Endothelial cell of umbilical vein (primary cell): Measurements from ENCODE around the gene CYP46A1. TPM values are rescaled to one million over a fixed set of nuclear protein-coding genes. Genes with fewer than 3 reads are reported as not detected.

Experiments used
- BruUV-seq: library from RNA; stranded (reverse); fragments of 400-500 nt; replicated peaks from 2 replicates; lab custom pipeline; 2021; lab: Mats Ljungman, UMichigan
- CTCF ChIA-PET: fragments of 300-600, 350-600 bp; sonication (Branson Sonifier 250); formaldehyde crosslinking; loops from one replicate; lab custom pipeline; 2021; ENCODE audit warnings: antibody characterized with exemption, inconsistent platforms; lab: Charles Lee
- POLR2A ChIA-PET: fragments of 300-600, 350-600 bp; sonication (Branson Sonifier 250); formaldehyde crosslinking; loops from one replicate; lab custom pipeline; 2021; ENCODE audit warnings: antibody characterized with exemption, inconsistent platforms; lab: Charles Lee
- DNase-seq: peaks from one replicate; pipeline ENCODE4 v3.0.0-alpha.2; 2011; ENCODE audit warnings: low read depth, low spot score
- FAIRE-seq: peaks from 2 replicates; lab custom pipeline; 2011; peaks lifted over from hg19 to GRCh38; lab: Jason Lieb, UNC
- H2AFZ ChIP-seq: 2 replicates; pipeline ENCODE4 v1.6.0; 2012; ENCODE audit warnings: low read depth, low read length, control low read depth, inconsistent platforms
- H3K27ac ChIP-seq: 2 replicates; pipeline ENCODE4 v1.5.1; 2011; ENCODE audit warnings: low read depth, mild to moderate bottlenecking, control low read depth, low read length, moderate library complexity; ENCODE audit not compliant: insufficient read depth
- H3K27me3 ChIP-seq, 2 experiments: 2 replicates each; pipeline versions ENCODE4 v1.6.0 to v1.6.1; 2011; ENCODE audit warnings: low read length in 2 of 2, mixed read lengths in 1 of 2; ENCODE audit not compliant: control insufficient read depth in 2 of 2, insufficient read depth in 2 of 2
- H3K36me3 ChIP-seq, 2 experiments: 2 replicates in 1 of 2; 3 replicates in 1 of 2; pipeline ENCODE4 v1.5.1; 2011; ENCODE audit warnings: low read length in 2 of 2, mild to moderate bottlenecking in 1 of 2, moderate library complexity in 1 of 2; ENCODE audit not compliant: control insufficient read depth in 2 of 2, insufficient read depth in 2 of 2; ENCODE audit errors: extremely low read depth in 1 of 2
- H3K4me1 ChIP-seq: 3 replicates; pipeline ENCODE4 v1.5.1; 2011; ENCODE audit warnings: mild to moderate bottlenecking, low read length; ENCODE audit not compliant: control insufficient read depth, insufficient read depth; ENCODE audit errors: extremely low read depth
- H3K4me2 ChIP-seq: 2 replicates; pipeline ENCODE4 v1.6.1; 2011; ENCODE audit warnings: low read length, control low read depth, mixed read lengths; ENCODE audit not compliant: insufficient read depth
- H3K4me3 ChIP-seq, 3 experiments: fragments of 200-600 bp in 1 of 3; sonication (generic), shearing (Covaris generic) in 1 of 3; replicated peaks in 1 of 3; 2 replicates each; pipeline ENCODE4 v1.5.1; 2011 to 2016; ENCODE audit warnings: control low read depth in 3 of 3, low read length in 3 of 3, mild to moderate bottlenecking in 2 of 3, inconsistent platforms in 1 of 3, low read depth in 1 of 3, moderate library complexity in 1 of 3; ENCODE audit not compliant: insufficient read depth in 1 of 3
- H3K79me2 ChIP-seq: 2 replicates; pipeline ENCODE4 v1.6.0; 2012; ENCODE audit warnings: low read length, inconsistent platforms; ENCODE audit not compliant: control insufficient read depth, insufficient read depth
- H3K9ac ChIP-seq: replicated peaks from 2 replicates; pipeline ENCODE3; 2011; ENCODE audit warnings: low read length, control low read depth; ENCODE audit not compliant: insufficient read depth; ENCODE audit errors: extremely low read depth
- H3K9me1 ChIP-seq: replicated peaks from 3 replicates; pipeline ENCODE4 v1.6.0; 2011; ENCODE audit warnings: mild to moderate bottlenecking, low read length; ENCODE audit not compliant: control insufficient read depth, insufficient read depth; ENCODE audit errors: extremely low read depth
- H3K9me3 ChIP-seq: replicated peaks from 2 replicates; pipeline ENCODE4 v1.5.1; 2012; ENCODE audit warnings: low read length, inconsistent platforms; ENCODE audit not compliant: control insufficient read depth, insufficient read depth
- H4K20me1 ChIP-seq: replicated peaks from 2 replicates; pipeline ENCODE3; 2011; ENCODE audit warnings: mild to moderate bottlenecking, low read length; ENCODE audit not compliant: control insufficient read depth, insufficient read depth; ENCODE audit errors: extremely low read depth
- EZH2 ChIP-seq: IDR thresholded peaks from 2 replicates; pipeline ENCODE4 v1.6.1; 2012; ENCODE audit warnings: borderline replicate concordance, low read depth, mild to moderate bottlenecking, moderate library complexity, low read length, inconsistent platforms; ENCODE audit not compliant: severe bottlenecking
- FOS ChIP-seq: IDR thresholded peaks from 2 replicates; pipeline ENCODE4 v1.6.1; 2011; ENCODE audit warnings: mild to moderate bottlenecking, low read length, moderate library complexity, borderline replicate concordance; ENCODE audit not compliant: insufficient read depth
- GATA2 ChIP-seq: IDR thresholded peaks from 2 replicates; pipeline ENCODE4 v1.7.0; 2011; ENCODE audit warnings: low read depth, mild to moderate bottlenecking, moderate library complexity, mixed read lengths, low read length; ENCODE audit not compliant: insufficient read length, insufficient read depth
- JUN ChIP-seq: IDR thresholded peaks from 2 replicates; pipeline ENCODE4 v1.6.1; 2011; ENCODE audit warnings: borderline replicate concordance, low read depth; ENCODE audit not compliant: insufficient read length, insufficient read depth
- MYC ChIP-seq: IDR thresholded peaks from one replicate; pipeline ENCODE4 v1.6.1; 2011; ENCODE audit warnings: mild to moderate bottlenecking, low read depth, low read length
- POLR2A ChIP-seq: IDR thresholded peaks from 2 replicates; pipeline ENCODE4 v1.6.1; 2012; ENCODE audit warnings: low read depth, mild to moderate bottlenecking, control low read depth, low read length
- POLR2AphosphoS5 ChIP-seq: IDR thresholded peaks from 2 replicates; pipeline ENCODE4 v1.6.1; 2012; ENCODE audit warnings: low read depth, mild to moderate bottlenecking, control low read depth, low read length, moderate library complexity; ENCODE audit not compliant: insufficient read depth
- dilution Hi-C: fragments of 300-500 bp; cut with MboI; formaldehyde crosslinking; loops from one replicate; pipeline ENCODE4 v1.15.0; 2019; ENCODE audit warnings: low sequenced_read_pairs; ENCODE audit not compliant: extremely low pct_ligation_motif_present
- intact Hi-C: fragments of 100-400 bp; cut with micrococcal nuclease; formaldehyde crosslinking; loops from one replicate; pipeline ENCODE4 v1.10.0; 2022
- polyA plus RNA-seq, 4 experiments: library from polyadenylated mRNA; depleted of rRNA in 3 of 4; stranded (reverse) in 3 of 4; unstranded in 1 of 4; fragments of >200 nt; gene quantifications; 2 replicates each; pipeline versions ENCODE4 v1.2.1 to v1.2.3, GENCODE V29; 2011 to 2012; ENCODE audit warnings: missing spikeins in 1 of 4
- total RNA-seq: library from RNA; stranded (reverse); gene quantifications from 2 replicates; pipeline ENCODE4 v1.2.3, GENCODE V29; 2021
- TF ChIP-seq, protein P1 (sequence below), 2 donors: IDR thresholded peaks; 1 replicate in 1 of 2; 2 replicates in 1 of 2; pipeline ENCODE4 v1.5.1; 2011; ENCODE audit warnings: low read length in 2 of 2, mild to moderate bottlenecking in 2 of 2, moderate library complexity in 2 of 2, control low read depth in 1 of 2, inconsistent platforms in 1 of 2, low read depth in 1 of 2; ENCODE audit not compliant: insufficient read depth in 1 of 2; ENCODE audit errors: extremely low read depth in 1 of 2
- TF ChIP-seq, protein P2 (sequence below): IDR thresholded peaks from 2 replicates; pipeline ENCODE4 v1.6.1; 2011; ENCODE audit not compliant: insufficient read depth, insufficient read length

CYP46A1 gene
- total and polyA plus RNA-seq, 2 donors (not counting 3 experiments of a cell fraction or from before 2014, with no cell fraction given), result 0.03 to 0.24 TPM

DNA sequence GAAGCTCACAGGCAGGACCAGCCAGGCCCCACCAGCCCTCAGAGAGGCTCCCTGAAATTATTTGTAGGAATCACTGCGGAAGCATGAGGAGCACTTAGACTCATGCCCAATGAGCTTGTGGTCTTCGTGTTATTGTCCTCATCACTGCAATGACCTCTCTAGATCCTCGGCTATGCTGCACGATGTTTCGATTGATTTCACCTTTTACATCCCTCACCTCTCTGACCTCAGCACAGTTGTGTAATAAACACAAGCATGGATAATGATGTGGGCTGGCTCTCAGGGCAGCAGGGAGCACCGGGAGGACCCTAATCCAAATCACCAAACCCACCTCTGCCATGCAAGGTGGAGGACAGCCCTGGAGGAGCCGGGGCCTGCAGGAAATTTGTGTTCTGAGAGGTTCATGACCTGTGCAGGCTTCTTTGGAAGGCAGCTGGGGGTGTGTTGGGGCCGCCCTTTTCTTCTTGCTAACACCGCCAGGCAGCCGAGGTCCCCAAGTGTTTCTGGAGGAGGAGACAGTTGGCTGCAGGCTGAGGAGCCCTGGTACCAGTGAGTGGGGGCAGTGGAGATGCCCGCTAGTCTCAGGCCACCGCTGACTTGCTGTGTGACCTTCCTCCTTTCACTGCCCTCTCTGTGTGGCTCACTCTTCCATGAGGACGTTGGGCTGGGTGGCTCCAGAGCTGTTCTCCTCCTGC is 79.6 kb downstream of the CYP46A1 start:
- ChIA-PET POLR2A (no interaction called here), CTCF (interaction anchor here (1.6 kb wide), 1 partner anchor 11 kb away, joined by 4 read pairs; no protein-coding TSS in a partner anchor)
- BruUV-seq, result no TSS peak
- Histone ChIP-seq H3K9ac (no peak overlapping the region), H3K27ac (no peak overlapping the region), H3K9me3 (no peaks in the 10 kb centered on the region), H3K4me2 (no peak overlapping the region), H3K36me3 (no peaks in the 10 kb centered on the region), H3K27me3 (no peaks in the 10 kb centered on the region), H3K79me2 (no peaks in the 10 kb centered on the region), H2AFZ (no peak overlapping the region), H3K4me3 (no peak overlapping the region), H3K4me1 (peaks cover 7% of the 10 kb centered on the region), H3K9me1 (no peaks in the 10 kb centered on the region), H4K20me1 (no peaks in the 10 kb centered on the region)
- TF ChIP-seq EZH2 (no peak), POLR2AphosphoS5 (no peak), JUN (no peak), MYC (no peak)
- dilution Hi-C loops (no loop called here), intact Hi-C loops (no loop called here)
- DNase-seq (no peak), FAIRE-seq (no peak)

DNA sequence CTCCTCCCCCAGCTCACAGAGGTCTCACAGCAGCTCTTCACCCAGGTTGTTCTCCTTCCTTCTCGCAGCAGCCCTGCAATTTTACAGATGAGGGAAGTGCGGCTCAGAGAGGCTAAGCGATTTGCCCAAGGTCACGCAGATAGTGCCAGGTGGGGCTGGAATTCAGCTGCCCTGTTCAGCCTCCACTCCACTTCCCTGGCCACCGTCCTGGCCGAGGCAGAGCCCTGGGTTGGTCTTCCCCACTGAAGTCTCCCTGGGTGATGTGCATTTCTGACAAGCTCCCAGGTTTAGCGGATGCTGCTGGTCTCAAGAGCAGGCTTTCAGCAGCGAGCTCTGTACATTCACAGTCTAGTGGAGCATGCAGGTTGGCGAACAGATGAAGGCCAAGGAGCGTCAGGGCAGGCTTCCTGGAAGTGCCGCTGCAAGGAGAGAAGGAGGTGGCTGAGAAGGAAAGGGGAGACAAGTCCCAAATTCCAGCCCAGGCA is 80.2 kb downstream of the CYP46A1 start:
- Histone ChIP-seq H3K9ac (no peak overlapping the region), H3K9me3 (no peaks in the 10 kb centered on the region), H2AFZ (no peak overlapping the region), H3K27me3 (no peaks in the 10 kb centered on the region), H3K79me2 (no peaks in the 10 kb centered on the region), H3K36me3 (no peaks in the 10 kb centered on the region), H3K4me3 (no peak overlapping the region), H3K27ac (no peak overlapping the region), H3K9me1 (no peaks in the 10 kb centered on the region), H3K4me2 (no peak overlapping the region), H3K4me1 (peaks cover 1% of the 10 kb centered on the region), H4K20me1 (no peaks in the 10 kb centered on the region)
- CTCF ChIA-PET, result interaction anchor here (1.6 kb wide), 1 partner anchor 12 kb away, joined by 4 read pairs; no protein-coding TSS in a partner anchor
- POLR2A ChIA-PET, result no interaction called here
- dilution Hi-C loops, result no loop called here
- FAIRE-seq (no peak), DNase-seq (no peak)
- TF ChIP-seq GATA2 (no peak), FOS (no peak), MYC (no peak), EZH2 (no peak), JUN (no peak), POLR2A (no peak), POLR2AphosphoS5 (no peak)
- TF ChIP-seq, protein P1, sequence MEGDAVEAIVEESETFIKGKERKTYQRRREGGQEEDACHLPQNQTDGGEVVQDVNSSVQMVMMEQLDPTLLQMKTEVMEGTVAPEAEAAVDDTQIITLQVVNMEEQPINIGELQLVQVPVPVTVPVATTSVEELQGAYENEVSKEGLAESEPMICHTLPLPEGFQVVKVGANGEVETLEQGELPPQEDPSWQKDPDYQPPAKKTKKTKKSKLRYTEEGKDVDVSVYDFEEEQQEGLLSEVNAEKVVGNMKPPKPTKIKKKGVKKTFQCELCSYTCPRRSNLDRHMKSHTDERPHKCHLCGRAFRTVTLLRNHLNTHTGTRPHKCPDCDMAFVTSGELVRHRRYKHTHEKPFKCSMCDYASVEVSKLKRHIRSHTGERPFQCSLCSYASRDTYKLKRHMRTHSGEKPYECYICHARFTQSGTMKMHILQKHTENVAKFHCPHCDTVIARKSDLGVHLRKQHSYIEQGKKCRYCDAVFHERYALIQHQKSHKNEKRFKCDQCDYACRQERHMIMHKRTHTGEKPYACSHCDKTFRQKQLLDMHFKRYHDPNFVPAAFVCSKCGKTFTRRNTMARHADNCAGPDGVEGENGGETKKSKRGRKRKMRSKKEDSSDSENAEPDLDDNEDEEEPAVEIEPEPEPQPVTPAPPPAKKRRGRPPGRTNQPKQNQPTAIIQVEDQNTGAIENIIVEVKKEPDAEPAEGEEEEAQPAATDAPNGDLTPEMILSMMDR (IDR thresholded peaks at IDR 0.05; ENCODE audit: extremely low read depth in 1 of 2, insufficient read depth in 1 of 2, low read depth in 1 of 2, low read length in 2 of 2), result no peak
- TF ChIP-seq, protein P2, sequence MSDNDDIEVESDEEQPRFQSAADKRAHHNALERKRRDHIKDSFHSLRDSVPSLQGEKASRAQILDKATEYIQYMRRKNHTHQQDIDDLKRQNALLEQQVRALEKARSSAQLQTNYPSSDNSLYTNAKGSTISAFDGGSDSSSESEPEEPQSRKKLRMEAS, result no peak
- intact Hi-C loops, result no loop called here
- no TSS peak for BruUV-seq
